EL (cell line): ENCODE results near the gene CASZ1.
A peak's percentile ranks its signal among the peaks of the same experiment; 100 is the strongest.

Experiments used
- DNase-seq: peaks from one replicate; pipeline ENCODE4 v3.0.0-alpha.2; 2016

The CASZ1 gene

DNA sequence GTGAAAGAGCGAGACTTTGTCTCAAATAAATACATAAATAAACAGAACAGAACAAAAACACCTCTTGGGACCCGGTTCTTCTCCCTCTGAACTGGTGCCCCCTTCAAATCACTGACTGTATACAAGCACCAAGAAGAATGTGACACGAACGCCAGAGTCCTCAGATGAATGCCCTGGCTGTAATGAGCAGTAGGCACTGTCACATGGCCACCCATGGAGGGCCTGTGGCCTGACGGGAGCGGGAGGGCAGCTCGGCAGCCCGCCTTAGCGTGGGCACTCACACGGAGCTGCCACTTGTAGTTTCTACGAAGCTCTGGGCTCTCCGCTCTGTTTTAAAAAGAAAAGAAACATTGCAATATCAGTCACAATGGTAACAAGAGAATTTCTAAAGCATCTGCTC is 175.7 kb downstream of the CASZ1 start:
- no peak for DNase-seq

DNA sequence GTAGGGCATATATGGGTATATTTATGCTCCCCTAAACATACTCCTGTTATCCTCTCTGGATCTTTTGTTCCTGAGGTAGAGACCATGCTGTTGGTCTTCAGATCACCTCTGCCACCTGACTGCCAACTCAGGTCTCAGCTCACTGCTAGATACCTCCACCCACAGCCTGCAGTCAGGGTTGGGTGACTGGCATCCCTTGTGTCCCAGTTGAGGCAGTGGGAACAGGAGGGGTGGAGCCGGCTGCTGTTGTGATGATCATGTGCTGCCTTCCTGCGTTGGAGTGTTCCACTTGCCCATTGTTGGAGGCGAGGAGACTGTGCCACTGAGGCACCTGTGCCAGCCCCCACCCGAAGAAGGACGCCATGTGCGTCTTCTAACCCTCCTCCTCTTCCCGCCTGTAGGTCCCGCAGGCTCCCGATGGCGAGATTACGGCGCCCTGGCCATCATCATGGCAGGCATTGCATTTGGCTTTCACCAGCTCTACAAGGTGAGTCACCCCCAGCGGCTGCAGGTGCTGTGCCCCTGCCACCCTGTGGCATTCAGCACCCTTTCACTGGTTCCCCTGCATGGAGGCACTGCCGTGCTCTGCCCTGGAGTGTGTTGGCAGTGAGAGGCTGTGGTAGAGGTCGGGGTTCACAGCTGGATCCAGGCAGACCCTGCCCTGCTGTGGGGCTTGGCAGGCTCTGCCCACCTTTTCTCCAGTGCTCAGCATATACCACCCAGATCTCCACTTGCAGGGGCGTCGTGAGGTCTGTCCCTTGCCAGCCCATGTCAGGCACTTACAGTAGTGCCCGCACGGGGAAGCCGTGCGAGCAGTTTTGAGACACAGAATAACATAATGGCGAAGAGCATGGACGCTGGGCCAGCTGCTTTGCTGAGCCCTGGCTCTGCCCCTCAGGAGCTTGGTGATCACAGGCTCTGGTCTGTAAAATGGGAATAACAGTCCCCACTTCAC is 178.2 kb downstream of the CASZ1 start:
- no peak for DNase-seq

DNA sequence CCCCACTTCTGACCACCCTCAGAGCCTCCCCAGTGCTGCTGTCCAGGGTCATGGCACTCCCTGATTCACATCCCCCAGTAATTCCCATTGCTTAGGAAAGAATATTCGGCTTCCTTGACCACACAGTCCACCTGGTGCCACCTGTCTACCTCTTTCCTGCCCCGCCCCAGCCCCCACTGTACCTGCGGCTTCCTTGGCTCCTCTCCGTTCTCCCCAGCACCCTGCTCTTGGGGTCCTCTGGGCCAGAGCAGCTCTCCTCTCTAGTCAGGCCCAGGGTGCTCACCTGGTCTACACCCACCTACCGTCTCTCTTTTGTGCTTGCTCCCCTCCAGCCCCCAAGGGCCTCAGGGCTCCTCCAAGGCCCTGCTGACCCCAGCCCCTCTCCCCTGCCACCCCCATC is 179.1 kb downstream of the CASZ1 start:
- DNase-seq, result no peak

DNA sequence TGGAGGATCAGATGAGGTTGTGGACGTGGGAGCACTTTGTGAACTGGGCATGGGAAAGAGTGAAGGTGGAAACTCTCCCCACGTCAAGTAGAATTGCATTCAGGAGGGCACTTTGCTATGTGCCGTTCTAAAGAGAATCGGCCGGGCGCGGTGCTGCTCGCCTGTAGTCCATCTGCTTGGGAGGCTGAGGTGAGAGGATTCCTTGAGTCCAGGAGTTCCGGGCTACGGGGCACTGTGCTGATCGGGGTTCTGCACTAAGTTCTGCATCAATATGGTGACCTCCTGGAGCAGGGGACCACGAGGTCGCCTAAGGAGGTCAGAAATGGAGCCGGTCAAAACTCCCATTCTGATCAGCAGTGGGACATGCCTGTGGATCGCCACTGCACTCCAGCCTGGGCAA is 179.8 kb downstream of the CASZ1 start:
- DNase-seq, result no peak

DNA sequence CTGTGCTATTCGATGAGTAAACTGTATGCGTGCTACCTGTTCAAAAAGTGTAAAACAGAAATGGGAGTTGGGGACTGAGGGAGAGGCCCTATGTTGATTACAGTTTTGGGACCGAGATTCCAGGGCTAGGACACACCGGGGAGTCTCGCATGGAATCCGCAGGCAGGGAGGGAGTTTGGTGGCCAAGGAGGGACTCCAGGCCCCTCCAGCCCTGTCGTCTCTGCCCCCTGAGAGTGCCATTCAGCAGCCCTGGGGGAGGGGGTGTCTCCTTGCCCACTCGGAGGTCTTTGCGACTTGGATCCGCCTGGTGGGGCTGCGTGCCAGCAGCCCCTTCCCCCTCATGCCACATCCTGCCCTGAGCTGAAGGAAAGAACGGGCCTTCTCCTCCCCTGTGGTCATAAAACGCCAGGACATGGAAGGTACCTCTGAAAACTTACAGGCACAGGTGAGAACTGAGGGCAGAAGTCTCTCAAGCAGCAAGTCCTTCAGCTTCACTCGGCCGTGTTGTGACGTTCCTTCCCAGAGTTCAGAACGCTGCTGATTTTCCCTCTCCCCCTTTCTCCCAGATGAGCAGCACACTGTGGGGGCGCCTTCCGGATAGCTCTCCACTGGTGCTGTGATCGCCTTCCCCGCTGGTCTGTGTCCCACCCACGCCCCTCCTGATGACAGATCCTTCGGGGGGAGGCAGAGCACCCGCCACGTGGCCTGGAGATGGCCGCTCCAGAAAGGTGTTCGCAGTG is 180.3 kb downstream of the CASZ1 start:
- DNase-seq, result no peak

DNA sequence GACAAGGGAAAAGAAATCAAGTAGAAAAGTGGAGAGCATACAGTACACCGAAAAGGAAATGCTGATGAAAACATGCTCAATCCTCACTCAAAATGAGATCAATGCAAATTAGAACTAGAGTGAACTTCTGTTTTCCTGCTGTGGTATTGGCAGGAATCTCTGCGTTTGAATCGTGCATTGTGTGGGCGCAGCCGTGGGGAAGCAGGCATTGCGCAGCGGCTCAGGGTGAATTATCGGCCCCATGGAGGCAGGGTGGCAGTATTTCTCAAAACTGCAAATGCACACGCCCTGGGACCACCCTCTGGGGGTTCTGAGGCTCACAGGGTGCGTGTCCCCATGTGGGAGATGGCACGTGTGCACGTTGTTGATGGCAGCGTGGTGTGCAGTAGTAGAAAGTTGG is 181.1 kb downstream of the CASZ1 start:
- no peak for DNase-seq

DNA sequence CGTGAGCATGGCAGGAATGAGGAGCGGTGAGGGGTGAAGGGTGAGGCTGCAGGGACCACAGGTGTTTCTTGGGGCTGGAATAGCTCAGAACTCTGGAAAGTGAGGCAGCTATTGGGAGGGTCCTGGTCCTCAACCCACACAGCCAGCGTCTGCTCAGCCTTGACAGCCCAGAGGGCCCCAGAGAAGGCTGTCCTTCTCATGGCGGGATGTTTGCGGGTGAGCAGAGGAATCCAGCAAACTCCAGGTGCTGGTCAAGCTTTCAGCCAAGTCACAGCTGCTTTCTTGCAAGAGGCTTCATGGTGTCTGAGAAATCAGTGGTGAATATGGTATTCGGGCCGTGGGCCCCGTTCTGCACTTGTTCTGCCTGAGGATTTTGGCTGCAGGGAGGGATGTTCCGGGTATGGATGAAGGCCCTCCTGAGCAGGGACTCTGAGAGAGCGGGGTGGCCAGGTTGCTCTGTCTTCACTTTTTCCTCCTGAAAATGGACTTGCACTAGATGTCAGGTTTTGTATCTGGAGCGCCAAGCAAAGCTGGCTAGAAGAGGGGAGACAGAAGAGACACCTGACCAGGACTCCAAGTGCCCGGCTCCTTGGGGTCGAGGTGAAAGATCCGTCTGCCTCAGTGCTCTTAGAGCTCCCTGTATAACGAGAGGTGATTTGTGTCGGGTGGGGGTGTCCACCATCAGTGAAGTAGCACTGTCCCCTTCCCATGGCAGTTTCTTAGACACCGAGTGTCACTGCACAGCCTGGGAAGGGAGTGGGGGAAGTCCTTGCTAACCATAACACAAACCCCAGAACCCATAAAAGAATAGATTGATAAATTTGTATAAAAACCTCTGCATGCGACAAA is 181.8 kb downstream of the CASZ1 start:
- no peak for DNase-seq

DNA sequence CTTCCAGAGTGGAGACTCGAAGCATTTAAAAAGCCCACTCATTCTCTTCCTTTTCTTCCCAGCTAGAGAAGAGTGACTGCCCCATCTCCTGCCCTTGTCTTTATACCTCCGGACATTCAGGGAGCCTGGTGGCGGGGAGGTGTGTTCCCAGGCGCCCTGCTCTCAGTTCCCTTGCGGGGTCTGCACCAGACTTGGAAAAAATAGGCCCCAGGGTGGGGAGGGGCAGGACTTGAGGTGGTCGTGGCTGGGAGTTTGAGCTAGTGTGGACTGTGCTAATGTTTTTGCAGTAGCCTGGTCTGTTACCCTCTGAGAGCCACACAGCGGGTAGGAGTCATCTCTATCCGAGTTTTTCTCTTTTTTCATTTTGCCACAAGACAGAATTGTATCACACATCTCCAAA is 182.6 kb downstream of the CASZ1 start:
- DNase-seq, result no peak

DNA sequence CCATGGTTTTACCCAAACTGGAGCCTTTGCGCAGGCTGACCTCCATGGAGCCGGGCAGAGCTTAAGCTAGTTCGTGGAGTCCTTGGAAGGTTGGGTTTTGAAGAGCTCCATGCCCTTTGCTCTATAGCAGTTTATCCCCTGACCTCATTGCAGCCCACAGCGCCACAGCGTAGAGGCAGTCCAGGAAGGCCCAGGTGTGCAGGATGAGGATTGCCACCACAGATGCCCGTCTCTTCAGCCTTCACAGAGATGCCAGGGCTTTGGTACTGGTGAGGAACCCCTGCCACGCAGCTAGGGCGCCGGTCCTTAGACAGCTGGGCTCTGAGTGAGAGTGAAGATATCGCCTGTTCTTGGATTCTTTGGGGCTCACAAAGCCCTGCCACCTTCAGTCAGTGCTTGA is 183.1 kb downstream of the CASZ1 start:
- DNase-seq, result no peak

DNA sequence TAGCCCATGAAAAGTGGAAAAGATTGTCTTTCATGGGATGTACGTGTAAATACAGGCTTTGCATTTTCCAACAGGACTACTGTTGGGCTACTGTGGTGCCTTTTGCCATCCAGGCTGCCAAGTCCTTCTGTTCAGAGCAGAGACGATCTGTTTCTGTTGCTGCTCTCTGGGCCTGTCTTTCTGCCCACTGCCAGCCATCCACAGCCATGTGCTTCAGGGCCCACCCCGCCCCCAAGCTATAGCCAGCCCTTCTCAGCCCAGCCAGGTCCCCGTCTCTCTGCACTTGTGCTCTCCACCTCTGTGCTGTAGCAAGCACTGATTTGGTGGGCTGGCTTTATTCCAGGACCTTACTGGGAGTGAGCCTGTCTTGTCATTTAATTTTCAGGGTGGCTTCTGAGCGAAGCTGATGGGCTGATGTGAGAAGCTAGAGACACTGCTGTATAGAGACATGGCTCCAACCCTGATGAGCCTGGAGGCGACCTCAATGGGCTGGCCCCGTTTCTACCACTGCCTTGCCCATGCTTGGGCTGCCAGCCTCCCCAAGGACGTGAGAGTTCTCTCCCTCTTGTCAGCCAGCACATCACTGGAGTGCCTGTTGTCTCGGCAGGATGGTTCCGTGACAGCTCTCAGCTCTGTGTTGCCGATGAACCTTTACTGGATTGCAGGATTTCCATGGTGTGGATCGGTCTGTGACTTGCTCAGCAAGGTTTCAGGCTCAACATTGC is 183.8 kb downstream of the CASZ1 start:
- no peak for DNase-seq

DNA sequence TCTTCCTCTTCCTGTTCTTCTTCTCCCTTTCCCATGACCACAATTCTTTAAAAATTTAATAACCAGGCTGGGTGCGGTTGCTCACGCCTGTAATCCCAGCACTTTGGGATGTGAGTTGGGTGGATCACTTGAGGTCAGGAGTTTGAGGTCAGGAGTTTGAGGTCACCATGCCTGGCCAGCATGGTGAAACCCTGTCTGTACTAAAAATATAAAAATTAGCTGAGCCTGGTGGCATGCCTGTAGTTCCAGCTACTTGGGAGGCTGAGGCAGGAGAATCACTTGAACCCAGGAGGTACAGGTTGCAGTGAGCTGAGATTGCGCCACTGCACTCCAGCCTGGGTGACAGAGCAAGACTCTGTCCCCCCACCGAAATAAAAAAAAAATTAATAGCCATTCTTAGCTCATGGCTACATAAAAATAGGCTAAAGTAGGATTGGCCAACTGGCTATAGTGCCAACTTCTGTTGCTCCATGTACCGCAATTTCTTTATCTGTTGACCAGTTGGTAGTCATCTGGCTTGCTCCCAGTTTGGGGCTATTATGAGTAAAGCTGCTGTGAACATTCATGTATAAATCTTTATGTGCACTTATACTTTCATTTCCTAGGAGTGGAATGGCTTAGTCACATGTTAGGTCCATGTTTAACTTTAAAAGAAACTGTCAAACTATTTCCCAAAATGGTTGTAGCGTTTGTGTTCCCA is 185.4 kb downstream of the CASZ1 start:
- DNase-seq, result no peak

DNA sequence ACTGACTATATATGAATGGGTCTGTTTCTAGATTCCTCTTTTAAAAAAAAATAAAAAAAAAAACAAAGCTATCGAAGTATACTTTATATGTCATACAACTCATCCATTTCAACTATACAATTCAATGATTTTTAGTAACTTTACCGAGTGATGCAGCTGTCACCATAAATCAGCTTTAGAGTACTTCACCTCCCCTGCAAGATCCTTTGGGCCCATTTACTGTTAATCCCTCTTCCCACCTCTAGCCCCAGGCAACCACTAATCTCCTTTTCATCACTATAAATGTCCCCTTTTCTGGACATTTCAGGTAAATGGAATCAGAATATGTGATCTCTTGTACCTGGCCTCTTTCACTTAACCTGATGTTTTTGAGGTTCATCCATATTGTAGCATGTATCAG is 187.8 kb downstream of the CASZ1 start:
- no peak for DNase-seq

DNA sequence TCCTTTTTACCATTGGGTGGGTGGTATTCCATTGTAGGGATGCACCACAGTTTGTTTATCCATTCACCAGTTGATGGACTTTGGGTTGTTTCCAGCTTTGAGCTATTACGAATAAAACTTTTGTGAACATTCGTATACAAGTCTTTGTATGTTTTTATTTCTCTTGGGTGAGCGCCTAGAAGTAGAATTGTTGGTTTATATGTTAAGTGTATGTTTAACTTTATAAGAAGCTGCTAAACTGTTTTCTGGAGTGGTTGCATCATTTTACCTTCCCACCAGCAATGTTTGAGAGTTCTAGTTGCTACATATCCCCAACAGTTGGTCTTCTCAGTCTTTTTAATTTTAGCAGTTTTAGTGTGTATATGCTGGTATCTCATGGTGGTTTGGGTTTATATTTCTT is 189.2 kb downstream of the CASZ1 start:
- no peak for DNase-seq

DNA sequence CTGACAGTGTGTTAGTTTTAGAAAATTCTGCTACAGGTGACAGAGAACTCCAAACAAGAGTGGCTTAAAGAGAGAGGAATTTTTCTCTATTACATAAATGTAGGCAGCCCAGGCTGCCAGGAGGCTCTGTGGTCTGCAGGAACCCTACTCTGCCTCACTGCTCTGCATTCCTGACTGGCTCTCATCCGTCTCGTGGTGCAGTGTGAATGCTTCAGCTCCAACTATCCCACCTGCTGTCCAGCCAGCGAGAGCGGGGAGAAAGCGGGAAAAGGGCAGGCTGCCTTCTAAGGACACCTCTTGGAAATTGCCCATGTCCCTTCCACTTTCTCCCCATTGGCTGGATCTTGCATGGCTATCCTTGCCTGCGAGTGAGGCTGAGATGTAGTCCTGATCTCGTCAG is 190.4 kb downstream of the CASZ1 start:
- DNase-seq, result no peak

DNA sequence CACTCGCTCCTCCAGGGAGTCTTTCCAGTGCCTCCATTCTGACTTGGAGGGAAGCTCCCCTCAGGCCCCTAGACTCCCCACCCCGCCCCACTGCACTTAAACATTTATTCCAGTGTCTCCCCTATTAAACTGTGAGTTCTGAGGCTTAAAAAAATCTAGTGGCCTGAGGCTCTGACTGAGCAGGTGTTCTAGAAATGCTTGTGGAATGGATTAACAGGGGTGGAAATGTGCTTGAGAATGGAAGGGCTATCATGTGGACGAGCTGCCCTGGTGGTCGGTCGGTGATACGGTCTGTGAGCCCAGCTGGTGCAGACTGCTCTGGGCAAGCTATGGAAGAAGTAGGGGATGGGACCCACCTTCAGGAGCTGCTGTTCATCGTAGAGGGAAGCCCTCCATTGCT is 191.5 kb downstream of the CASZ1 start:
- DNase-seq, result no peak

DNA sequence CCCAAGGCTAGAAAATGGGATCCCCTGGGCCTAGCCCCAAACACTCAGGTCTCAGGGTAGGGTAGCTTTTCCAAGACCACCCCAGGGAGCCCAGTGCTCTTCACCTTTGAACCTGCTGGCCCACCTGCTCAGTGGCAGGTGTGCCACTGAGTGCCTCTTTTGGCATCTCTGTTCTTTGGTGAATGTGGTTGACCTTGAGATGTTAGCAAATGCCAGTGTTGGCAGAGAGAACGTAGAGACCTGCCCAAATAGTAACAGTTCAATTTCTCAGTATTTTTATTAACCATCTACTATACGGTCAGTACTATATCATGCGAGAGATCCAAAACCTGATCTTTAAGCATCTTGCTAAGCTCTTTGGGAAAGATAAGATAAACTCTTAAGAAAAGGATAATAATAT is 193.5 kb downstream of the CASZ1 start:
- DNase-seq, result no peak

DNA sequence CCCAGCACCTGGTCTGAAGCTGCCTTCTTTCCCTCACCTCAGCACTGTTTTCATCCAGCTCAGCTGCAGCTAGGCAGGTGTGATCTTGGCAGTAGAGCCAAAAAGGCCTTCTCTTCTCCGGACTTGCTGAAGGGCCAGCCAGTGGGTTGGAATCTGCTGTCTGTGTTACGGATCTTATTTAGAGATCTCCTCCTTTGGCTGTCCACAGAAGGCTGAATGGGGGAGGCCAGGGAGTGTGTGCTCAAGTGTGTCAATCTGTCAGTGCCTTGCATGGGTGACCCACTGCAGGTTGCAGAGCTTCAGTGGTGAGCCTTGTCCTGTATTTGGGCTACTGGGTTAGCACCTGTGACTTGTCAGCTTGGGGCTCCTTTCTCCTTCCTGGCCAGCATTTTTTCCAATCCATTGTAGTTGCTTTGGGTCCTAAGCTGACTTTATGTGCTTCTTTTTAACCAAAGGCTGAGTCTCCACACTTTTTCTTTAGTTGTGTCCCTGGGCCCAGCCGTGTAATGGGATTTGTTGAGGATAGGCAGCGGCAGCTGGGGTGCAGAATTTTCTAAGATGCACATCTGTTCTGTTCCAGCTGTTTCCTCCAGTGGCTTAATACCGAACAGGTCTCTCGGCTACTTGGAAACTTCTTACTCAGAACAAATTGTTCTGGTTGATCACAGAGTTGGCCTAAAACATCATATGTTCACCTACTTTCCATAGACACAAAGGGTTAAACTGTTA is 194.9 kb downstream of the CASZ1 start:
- DNase-seq, result no peak

DNA sequence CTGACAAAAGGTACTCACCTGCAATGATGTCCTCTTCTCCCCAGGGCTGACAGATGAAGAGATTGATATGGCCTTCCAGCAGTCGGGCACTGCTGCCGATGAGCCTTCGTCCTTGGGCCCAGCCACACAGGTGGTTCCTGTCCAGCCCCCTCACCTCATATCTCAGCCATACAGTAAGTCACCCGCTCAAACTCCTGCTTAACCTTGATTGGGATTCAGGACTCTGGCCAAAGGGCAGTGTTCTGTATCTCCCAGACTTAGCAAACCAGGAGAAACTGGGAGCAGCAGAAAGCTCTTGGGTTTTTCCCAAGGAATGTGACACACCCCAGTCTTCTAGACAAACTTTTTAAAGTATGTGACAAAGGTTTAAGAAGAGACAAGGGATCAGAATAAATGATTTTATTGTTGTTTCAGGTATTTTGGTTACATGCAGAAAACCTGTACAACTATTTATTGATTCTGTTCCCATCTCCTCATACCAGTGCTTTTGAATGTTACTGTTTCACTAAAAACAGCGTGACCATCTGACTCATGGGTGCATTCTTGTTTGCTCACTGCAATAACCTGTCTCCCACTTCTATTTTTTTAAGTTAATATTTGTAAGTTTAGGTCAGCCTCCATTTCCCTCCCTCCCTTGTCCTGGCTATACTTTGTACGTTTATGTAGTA is 197.1 kb downstream of the CASZ1 start:
- DNase-seq, result peak; percentile 85

DNA sequence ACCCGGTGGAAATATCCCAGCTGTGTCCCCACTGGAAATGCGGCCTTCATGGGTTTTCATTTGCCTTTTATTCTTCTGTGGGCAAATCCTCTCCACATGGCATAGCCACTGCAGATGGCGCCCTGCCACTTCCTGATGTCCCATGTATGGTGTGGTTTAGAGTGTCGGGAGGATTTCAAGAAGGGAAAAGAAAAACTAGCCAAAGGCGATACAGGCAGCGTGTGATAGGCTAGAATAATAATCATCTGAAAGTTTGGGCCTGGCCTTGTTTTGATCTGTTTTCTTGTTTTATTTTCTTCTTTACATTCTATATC is 198.1 kb downstream of the CASZ1 start:
- no peak for DNase-seq

DNA sequence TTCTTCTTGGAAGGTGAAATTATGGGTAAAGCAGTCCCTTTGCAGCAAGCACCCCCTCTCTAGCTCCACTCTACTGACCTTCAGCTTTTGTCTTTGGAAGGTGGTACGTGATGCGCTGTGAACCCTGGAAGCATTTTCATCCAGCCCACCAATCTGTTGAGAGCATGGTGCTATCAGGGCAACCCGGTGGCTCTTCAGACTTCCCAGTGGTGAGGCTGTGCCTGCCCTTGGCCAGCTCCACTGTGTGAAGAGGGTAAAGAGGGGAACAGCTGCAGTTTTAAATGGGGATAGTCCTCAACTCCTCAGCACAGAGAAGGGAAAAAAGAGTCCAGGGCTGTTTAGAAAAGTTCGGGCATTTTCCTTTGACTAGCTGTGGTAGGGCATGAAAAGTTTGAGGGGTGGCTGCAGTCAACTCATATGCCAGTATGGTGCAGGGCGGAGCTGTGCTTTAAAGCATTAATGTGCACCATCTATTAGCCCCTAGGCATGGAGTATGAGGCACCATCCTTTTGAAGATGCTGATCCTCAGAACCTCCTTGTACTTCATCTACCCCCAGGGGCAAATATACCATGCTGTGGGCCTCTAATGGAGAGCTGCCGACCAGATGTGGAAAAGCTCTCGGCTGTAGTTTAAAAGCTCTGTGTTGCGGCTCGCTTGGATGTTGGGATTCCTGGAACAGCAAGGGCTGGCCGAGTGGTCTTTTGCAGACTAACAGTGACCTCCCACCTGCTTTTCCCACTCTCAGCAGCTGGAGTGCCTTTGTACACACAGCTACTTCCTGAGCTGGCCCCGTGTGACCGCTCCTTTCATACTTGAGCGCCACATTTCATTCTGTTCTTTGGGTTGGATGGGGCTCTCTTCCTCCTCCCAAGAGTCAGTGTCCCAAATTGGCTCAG is 198.7 kb downstream of the CASZ1 start:
- DNase-seq, result no peak
